ENCODE results near the gene RALGPS2.
A peak's percentile ranks its signal among the peaks of the same experiment; 100 is the strongest.
"Not testable (repeated sequence)": the region's sequence is repeated elsewhere in the genome, so short reads cannot be mapped to it uniquely, and the experiment has no call there.

Gene RALGPS2

GRCh38 chr1:178725466-178726086 is 532 bp downstream of the RALGPS2 start:
- peak; percentile 55 for DNase-seq

DNA sequence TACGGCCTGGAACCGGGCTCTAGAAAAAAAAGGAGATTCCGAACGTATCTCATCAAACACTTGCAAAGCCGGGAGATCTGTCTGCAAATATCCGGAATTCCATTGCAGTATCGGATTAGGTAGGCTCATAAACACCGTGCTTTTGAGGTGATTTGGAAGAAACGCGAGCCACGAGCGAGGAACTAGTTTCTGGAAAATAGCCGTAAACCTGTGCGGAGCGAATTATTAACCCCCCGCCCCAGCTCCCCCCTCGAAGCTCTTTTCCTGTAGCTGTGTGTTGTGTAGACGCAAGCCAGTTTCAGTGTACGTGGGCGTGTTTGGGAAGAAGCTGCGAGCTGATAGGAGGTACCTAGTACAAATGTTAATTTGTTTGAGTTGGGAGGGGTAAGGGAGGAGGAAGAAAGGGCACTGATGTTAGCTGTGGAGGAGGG is 1.1 kb downstream of the RALGPS2 start:
- DNase-seq = peak; percentile 87

DNA sequence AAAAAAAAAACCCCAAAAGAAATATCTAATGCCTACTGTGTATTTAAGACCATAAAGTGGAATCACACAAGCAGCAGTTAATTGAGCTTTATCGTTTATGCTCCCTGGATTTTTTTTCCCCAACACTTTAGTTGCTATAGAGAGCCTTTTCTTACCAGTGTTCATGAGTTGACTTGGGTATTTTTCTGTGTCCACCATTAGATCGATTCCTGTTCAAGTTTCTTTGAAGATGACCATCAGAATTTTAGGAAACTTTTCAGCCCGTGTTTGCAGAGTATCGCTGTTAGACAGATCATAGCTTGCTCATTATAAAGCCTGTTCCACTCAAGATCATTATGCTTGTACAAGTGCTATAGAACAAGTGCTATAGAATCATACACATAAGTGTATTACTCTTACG is 1.5 kb downstream of the RALGPS2 start:
- no peak for DNase-seq

- DNase-seq = no peak
Observed at GRCh38 chr1:178727014-178727895, 2.2 kb downstream of the RALGPS2 start.

GRCh38 chr1:178733972-178734371 is 8.9 kb downstream of the RALGPS2 start:
- no peak for DNase-seq

DNA sequence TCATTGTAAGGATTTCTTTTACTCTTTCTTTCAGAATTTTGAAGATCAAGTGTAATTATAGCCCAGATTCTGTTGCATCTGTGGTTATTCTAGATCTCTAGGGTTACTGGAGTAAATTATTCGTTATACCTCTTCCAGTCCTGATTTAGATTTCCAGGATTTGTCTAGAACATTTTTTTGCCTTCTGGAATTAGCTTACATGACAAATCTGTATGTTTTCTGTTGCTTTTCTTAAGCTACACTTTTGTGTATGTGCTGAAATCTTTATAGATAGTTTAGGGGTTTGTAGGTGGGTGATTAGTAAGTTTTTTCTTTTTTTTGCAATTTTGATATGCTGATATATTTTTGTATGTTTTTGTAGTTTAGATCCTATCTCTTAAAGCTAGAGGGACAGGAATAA is 13.7 kb downstream of the RALGPS2 start:
- DNase-seq = no peak

GRCh38 chr1:178739285-178740045 is 14.4 kb downstream of the RALGPS2 start:
- no peak for DNase-seq

DNA sequence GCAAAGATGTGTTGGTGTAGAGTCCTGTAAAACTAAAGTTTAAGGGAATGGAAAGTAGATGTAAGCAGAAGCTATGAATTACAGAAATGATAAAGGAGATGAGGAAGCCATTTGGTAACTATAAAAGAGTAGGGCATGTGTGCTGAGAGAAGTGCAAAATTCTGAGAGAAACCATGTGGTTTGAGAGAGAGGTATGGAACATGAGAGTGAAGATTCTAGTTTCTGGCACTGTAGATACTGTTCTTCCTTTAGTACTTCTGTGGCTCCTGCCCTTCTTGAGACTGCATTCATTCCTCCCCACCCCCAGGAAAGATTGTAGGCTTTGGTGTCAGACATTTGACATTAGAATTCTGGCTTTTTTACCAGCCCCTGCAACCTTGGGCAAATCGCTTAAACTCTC is 15.4 kb downstream of the RALGPS2 start:
- no peak for DNase-seq

DNA sequence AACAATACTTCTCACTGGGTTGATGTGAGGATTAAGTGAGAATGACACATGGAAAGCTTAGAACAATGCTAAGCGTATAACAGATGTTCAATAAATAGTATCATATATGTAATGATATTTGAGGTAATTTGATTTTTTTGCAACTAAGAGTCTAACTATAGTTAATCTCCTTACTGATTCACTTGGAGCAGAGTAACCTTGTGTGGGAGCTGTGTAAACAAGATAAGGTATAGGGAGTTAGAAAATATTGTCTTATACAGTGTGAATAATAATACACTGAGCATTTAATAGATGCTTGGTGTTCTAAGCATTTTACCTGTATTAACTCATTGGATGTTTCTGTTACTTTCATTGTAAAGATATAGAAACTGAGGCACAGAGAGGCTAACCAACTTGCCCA is 15.9 kb downstream of the RALGPS2 start:
- DNase-seq = no peak

- DNase-seq = no peak
Observed at GRCh38 chr1:178743801-178744200, 18.8 kb downstream of the RALGPS2 start.

DNA sequence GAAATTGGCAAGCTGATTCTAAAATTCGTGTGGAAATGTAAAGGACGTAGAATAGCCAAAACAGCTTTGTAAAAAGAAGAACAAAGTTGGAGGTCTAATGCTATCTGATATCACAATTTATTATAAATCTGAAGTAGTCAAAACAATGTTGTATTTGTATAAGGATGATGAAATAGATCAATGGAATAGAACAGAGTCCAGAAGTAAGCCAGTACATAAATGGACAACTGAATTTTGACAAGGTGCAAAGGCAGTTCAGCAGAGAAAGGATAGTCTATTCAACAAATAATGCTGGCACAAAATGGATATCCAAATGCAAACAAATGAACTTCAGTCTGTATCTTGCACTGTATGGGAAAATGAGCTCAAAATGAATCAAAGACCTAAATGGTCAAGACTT is 20.2 kb downstream of the RALGPS2 start:
- no peak for DNase-seq

DNA sequence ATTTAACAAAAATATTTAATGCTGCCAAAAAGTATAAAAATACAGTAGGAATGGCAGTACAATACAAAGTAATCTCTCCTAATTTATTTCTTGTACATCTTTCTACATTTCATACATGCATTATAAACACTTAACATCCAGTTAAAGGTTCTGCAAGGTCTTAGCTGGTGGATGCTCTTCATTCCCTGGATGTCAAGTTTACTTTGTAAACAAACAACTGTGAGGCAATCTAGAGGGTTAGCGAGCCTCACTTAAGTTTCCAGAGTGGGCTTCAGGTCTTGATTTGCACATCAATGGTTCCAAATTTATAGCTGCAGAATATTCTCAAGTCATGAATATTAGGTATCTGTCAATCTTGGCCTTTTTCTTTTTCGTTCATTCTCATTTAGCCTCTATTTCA is 21.3 kb downstream of the RALGPS2 start:
- DNase-seq = no peak

DNA sequence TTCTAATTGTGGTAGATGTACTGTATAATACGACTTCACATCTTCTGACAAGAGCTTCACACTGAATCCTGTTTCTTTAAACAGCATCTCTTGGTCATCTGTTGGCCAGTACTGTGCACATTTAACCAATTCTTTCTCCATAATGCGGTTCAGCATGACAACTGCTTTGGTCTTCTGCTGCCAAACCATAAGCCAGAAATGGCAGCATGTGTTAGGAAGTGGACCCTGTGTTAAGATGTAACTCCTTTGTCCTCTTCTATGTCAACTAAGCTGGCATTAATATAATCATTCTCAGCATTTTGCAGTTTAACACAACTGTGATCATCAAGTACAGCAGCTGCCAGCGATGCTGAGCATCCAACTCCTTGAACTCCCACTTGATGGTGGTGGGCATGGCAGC is 22.3 kb downstream of the RALGPS2 start:
- not testable (repeated sequence) for DNase-seq

DNA sequence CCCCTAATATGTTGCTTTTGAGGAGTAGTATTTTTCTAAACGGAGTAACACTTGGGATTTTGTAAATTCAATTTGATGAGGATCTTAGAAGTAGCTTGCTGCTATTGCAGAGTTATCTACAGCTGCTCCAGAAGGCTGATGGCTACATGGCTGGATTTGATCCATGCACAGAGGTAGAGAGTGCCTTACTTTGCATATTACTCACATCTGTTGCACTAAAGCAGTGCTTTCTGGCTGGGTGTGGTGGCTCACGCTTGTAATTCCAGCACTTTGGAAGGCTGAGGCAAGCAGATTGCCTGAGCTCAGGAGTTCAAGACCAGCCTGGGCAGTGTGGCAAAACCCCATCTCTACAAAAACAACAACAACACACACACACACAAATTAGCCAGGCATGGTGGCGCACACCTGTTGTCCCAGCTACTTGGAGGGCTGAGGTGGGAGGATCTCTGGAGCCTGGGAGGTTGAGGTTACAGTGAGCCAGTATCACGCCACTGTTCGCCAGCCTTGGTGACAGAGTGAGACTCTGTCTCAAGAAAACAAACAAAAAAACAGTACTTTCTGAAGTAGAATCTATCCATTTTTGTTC is 24.6 kb downstream of the RALGPS2 start:
- no peak for DNase-seq

DNA sequence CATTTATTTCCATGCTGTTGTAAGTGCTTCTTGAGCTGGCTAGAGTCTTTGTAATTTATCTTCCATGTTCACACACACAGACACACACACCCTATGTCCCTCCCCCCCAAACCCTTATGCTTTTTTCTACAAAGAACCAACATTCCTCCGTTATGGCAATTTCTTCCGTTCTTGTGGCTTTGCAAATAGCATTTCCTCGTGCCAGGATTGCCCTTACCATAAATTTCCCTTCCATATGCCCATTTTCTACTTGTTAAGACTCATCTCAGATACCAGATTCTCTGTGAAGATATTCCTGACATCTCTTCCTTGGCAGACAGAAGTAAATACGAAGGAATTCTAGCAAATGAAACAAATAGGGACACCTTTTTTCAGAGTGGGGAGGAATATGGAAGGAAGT is 26.0 kb downstream of the RALGPS2 start:
- DNase-seq = no peak

GRCh38 chr1:178752891-178753290 is 27.8 kb downstream of the RALGPS2 start:
- DNase-seq = no peak

GRCh38 chr1:178754655-178755256 is 29.7 kb downstream of the RALGPS2 start:
- DNase-seq = not testable (repeated sequence)

- peak; percentile 48 for DNase-seq
Observed at GRCh38 chr1:178768423-178768822, 43.4 kb downstream of the RALGPS2 start.

- DNase-seq = no peak
Observed at GRCh38 chr1:178772952-178773351, 47.9 kb downstream of the RALGPS2 start.

- peak; percentile 54 for DNase-seq
Observed at GRCh38 chr1:178774263-178774662, 49.2 kb downstream of the RALGPS2 start.

DNA sequence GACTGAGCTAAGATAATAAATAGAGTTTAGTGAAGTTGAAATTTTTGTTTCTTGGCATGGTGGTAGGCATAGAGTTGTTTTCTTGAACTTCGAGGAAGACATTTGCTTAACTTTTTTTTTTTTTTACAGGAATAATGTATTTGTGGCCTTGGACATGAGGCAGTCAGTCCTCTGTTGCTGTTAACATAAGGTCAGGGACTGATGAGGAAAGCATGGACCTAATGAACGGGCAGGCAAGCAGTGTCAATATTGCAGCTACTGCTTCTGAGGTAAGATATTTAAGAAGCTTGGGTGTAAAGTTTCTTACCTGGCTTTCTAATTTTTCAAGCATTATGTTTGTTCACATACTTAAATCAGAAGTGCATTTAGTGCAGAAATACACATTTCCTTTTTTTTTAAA is 51.5 kb downstream of the RALGPS2 start:
- no peak for DNase-seq

DNA sequence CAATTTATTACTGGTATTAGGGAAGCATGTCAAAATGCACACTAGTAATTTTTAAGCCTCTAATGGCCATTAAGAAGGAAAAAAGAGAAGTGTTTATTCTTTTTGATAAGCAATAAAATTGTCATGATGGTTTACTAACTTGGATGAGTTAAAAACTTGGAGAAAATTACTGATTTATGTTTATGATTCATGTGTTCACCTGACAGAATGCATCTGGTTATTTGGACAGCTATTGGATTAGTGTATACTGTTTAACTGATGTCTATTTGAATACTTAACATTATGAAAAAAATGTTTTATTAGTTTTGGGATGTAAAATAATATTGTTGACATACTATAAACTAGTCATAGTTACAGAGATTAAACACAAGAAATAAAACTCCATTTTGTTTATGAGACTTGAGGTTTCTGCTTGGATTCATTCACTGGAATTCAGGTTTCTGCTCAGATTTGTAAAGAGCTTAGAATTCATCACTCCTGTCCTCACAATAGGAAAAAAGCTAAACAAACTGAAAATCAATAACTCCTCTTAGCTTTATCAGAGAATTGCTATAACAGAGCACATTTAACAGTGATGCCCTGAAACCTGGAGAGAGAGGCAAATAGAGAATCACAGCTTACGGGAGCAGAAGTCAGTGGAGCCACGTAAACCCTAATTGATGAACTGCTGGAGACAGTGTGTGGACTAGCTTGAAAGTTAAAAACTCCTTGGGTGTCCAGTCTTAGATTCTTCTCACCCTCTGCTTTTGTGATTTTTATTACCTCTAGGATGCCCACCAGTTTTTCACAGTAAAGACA is 56.7 kb downstream of the RALGPS2 start:
- no peak for DNase-seq
